HG03064 (cell line): ENCODE results near the gene TMEM120B.
"Not testable (repeated sequence)": the region's sequence is repeated elsewhere in the genome, so short reads cannot be mapped to it uniquely, and the experiment has no call there.

Experiments
- ATAC-seq: cut with Tn5 transposase; IDR thresholded peaks from one replicate; pipeline ENCODE4 v1.9.1; 2021; ENCODE audit warnings: low read depth; ENCODE audit not compliant: unreplicated experiment

TMEM120B gene

GRCh38 chr12:121708313-121709063, 4.1 kb upstream of the TMEM120B start:
- ATAC-seq: no peak

- not testable (repeated sequence) for ATAC-seq
Measured at GRCh38 chr12:121709064-121709424, 3.5 kb upstream of the TMEM120B start.

- ATAC-seq: no peak
Measured at GRCh38 chr12:121709478-121709961, 3.0 kb upstream of the TMEM120B start.

GRCh38 chr12:121711361-121712189, 977 bp upstream of the TMEM120B start:
- ATAC-seq: no peak

- ATAC-seq: peak; percentile 35
Measured at GRCh38 chr12:121712190-121712460, 427 bp upstream of the TMEM120B start.

- ATAC-seq: no peak
Measured at GRCh38 chr12:121713257-121713777, 765 bp downstream of the TMEM120B start.

GRCh38 chr12:121713793-121714192, 1.2 kb downstream of the TMEM120B start:
- ATAC-seq: no peak

GRCh38 chr12:121715055-121715454, 2.5 kb downstream of the TMEM120B start:
- ATAC-seq: not testable (repeated sequence)

- ATAC-seq: no peak
Measured at GRCh38 chr12:121715862-121716435, 3.4 kb downstream of the TMEM120B start.

- no peak for ATAC-seq
Measured at GRCh38 chr12:121717041-121717699, 4.6 kb downstream of the TMEM120B start.

GRCh38 chr12:121718653-121719239, 6.2 kb downstream of the TMEM120B start:
- ATAC-seq: no peak

- no peak for ATAC-seq
Measured at GRCh38 chr12:121719926-121720414, 7.4 kb downstream of the TMEM120B start.

- ATAC-seq: no peak
Measured at GRCh38 chr12:121720762-121721161, 8.2 kb downstream of the TMEM120B start.

- ATAC-seq: no peak
Measured at GRCh38 chr12:121722511-121722910, 10.0 kb downstream of the TMEM120B start.

- no peak for ATAC-seq
Measured at GRCh38 chr12:121723200-121723599, 10.6 kb downstream of the TMEM120B start.

- no peak for ATAC-seq
Measured at GRCh38 chr12:121724925-121725324, 12.4 kb downstream of the TMEM120B start.

GRCh38 chr12:121725423-121725822, 12.9 kb downstream of the TMEM120B start:
- ATAC-seq: no peak

- no peak for ATAC-seq
Measured at GRCh38 chr12:121729021-121729420, 16.5 kb downstream of the TMEM120B start.

GRCh38 chr12:121731473-121731872, 18.9 kb downstream of the TMEM120B start:
- no peak for ATAC-seq

GRCh38 chr12:121733849-121734248, 21.3 kb downstream of the TMEM120B start:
- ATAC-seq: no peak
